SK-N-SH treated with all-trans-retinoic acid at 6 μM for 48 hours (cell line): Measurements from ENCODE around the gene C16orf82.

Experiments
- PPARA ChIP-seq: fragments of 250-450 bp; sonication (Bioruptor Pico); IDR thresholded peaks from 2 replicates; pipeline ENCODE4 v1.5.0; 2020; ENCODE audit warnings: mild to moderate bottlenecking, borderline replicate concordance
- TF ChIP-seq, protein P1 (sequence below): fragments of 250-450 bp; sonication (Bioruptor Pico); IDR thresholded peaks from 2 replicates; pipeline ENCODE4 v1.5.1; 2021; ENCODE audit warnings: mild to moderate bottlenecking, moderate library complexity

DNA sequence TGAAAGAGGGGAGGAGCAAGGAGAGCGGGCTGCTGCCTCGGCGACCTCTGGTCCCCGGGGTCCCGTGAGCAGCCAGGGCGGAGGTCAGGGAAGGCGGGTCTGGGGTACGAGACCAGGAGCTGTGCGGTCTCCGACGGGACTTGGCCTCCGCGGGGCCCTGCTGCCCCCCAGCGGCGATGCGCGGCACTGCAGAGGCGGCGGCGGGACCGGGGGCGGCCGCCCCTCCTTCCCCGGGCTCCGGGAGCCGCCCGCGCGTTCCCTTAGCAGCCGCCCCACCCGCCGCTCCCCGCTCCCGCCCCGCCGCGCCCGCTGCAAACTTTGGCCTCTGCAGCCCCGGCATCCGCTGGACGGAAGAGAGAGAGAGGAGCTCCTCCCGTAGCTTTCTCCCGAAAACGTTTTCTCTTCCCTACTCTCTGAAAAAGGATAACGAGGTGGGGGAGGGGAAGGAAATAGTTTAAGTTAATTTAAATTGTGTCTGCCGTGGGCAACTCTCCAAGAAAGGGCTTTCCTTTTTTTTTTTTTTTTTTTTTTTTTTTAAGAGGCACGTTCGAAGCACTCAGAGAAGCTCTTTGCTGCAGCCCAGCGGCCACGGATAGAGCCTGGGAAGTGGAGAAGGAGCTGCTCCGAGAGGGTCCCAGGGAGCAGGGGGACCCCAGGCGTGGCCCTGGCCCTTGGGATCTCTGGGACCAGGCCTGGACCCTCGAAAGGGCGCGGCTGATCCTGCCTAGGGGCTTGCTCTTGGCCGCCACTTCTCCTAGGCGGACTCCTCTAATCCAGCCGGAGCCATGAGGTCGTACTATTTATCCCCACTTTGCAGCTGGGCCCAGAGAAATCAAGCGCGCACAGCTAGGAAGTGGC, 43.2 kb downstream of the C16orf82 start:
- TF ChIP-seq PPARA (CRISPR knock-in tag), result no peak
- TF ChIP-seq, protein P1, sequence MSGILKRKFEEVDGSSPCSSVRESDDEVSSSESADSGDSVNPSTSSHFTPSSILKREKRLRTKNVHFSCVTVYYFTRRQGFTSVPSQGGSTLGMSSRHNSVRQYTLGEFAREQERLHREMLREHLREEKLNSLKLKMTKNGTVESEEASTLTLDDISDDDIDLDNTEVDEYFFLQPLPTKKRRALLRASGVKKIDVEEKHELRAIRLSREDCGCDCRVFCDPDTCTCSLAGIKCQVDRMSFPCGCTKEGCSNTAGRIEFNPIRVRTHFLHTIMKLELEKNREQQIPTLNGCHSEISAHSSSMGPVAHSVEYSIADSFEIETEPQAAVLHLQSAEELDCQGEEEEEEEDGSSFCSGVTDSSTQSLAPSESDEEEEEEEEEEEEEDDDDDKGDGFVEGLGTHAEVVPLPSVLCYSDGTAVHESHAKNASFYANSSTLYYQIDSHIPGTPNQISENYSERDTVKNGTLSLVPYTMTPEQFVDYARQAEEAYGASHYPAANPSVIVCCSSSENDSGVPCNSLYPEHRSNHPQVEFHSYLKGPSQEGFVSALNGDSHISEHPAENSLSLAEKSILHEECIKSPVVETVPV (CRISPR knock-in tag), result no peak
